GM13976 (cell line): ENCODE data around the gene AKT1S1.
"Not testable (repeated sequence)": the region's sequence is repeated elsewhere in the genome, so short reads cannot be mapped to it uniquely, and the experiment has no call there.

Experiments
- DNase-seq: peaks from one replicate; pipeline ENCODE4 v3.0.0; 2012; ENCODE audit warnings: low spot score
- in situ Hi-C: fragments of 300-500 bp; cut with MboI; formaldehyde crosslinking; loops from one replicate; pipeline ENCODE4 v1.12.0; 2022; ENCODE audit warnings: low sequenced_read_pairs, mixed read lengths, inconsistent platforms; ENCODE audit not compliant: unreplicated experiment
- TF ChIP-seq, protein P1 (sequence below): IDR thresholded peaks from 2 replicates; pipeline ENCODE4 v1.5.1; 2012; ENCODE audit warnings: borderline replicate concordance, mild to moderate bottlenecking; ENCODE audit not compliant: insufficient read depth; ENCODE audit errors: extremely low read depth, missing control alignments, control extremely low read depth

Gene AKT1S1

DNA sequence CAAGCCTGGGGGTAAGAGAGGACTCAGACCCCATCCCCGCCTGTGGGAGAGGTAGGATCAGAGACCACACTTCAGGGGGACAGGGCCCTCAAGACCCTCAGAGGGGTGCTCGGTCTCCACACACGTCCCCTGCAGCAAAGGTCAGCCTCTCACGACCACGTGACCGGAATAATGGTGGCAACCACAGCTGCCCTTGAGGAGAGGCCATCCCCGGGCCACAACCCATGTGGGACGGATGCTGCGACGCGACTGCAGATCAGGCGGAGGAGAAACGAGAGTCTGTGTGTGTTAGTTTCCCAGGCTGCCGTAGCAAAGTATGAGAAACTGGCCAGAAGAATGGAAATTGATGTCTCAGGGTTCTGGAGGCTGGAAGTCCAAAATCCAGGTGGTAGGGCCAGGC is 50.1 kb downstream of the AKT1S1 start:
- in situ Hi-C loops: no loop called here
- DNase-seq: no peak
- TF ChIP-seq, protein P1, sequence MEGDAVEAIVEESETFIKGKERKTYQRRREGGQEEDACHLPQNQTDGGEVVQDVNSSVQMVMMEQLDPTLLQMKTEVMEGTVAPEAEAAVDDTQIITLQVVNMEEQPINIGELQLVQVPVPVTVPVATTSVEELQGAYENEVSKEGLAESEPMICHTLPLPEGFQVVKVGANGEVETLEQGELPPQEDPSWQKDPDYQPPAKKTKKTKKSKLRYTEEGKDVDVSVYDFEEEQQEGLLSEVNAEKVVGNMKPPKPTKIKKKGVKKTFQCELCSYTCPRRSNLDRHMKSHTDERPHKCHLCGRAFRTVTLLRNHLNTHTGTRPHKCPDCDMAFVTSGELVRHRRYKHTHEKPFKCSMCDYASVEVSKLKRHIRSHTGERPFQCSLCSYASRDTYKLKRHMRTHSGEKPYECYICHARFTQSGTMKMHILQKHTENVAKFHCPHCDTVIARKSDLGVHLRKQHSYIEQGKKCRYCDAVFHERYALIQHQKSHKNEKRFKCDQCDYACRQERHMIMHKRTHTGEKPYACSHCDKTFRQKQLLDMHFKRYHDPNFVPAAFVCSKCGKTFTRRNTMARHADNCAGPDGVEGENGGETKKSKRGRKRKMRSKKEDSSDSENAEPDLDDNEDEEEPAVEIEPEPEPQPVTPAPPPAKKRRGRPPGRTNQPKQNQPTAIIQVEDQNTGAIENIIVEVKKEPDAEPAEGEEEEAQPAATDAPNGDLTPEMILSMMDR: no peak

DNA sequence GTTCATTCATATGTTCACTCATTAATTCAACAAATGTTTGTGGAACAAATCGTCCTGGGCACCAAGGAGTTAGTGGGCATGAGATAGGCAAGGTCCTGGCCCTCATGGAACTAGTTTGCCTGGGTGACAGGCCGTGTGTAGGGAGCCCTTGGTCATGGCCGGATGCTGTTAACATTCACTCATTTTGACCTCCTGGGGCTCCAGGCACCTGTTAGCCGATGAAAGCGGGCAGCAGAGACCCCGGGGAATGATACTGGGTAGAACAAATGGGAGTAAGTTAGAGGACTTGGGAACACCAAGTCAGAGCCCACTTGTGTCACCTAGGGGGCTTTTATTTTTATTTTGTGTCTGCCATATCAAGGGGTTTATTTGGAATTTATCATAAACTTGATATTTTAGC is 52.5 kb downstream of the AKT1S1 start:
- DNase-seq: no peak
- in situ Hi-C loops: no loop called here
- TF ChIP-seq, protein P1: no peak

DNA sequence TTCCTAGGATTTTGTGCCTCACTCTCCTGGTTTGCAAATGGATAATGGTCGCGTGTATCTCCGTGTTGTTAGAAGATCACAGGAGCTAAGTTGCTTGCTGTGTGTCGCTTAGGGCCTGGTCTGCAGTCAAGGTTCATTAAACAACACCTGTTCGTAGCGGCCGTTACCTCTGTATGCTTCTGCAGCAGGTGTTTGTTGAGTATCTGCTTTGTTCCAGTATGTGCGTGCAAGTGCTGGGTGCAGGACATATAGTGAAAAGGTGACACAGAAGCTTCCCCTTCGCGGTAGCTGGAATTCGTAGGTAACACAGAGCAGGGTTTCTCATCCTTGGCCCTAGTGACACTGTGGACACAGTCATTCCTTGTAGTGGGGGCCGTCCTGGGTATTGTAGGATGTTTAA is 53.7 kb downstream of the AKT1S1 start:
- DNase-seq: no peak
- TF ChIP-seq, protein P1: no peak
- in situ Hi-C loops: no loop called here

DNA sequence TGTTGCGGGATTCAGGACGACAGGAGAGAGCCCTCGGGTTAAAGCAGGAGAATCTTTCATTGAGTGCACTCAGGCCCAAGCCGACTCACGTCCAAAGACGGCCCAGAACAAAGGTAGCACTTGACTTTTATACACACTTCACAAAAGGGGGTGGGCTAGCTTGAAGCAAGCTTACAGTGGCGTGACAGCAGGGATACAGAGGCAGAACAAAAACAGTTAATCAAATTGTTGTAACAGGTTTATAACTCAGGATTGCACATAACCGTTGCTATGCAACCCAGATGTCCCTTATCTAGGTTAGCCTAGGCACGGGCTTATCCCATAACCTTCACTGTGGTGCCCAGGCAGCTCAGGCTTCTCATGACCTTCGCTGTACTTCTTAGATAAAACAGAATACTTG is 57.0 kb downstream of the AKT1S1 start:
- DNase-seq: no peak
- in situ Hi-C loops: no loop called here
- TF ChIP-seq, protein P1: no peak

DNA sequence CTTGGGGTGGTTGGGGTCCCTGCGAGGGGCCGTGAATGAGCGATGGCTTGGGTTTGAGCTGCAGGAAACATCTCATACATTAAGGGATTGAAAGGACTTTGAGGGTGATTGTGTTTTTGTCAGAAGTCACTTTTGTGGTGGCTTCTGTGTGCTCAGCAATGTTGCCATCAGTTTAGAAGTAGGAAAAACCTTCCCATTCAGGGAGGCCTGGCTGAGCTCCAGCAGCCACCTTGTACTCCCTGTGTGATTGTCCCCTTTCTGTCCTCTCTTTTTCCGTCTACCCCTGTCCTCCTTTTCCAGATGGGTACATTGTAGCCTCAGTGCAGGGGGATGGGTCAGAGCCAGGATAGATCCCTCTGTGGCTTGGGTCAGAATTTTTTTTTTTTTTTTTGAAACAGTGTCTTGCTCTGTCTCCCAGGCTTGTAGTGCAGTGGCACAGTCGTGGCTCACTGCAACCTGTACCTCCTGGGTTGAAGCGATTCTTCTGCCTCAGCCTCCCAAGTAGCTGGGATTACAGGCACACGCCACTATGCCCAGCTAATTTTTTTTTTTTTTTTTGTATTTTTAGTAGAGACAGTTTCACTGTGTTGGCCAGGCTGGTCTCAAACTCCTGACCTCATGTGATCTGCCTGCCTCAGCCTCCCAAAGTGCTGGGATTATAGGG is 57.6 kb downstream of the AKT1S1 start:
- DNase-seq: not testable (repeated sequence)

More for the DNA sequence above, 57.6 kb downstream of the AKT1S1 start:
- in situ Hi-C loops: not testable (repeated sequence)
